Stomach (tissue), 4 donors: Measurements from ENCODE around the gene PRSS38.

Source experiments
- EP300 ChIP-seq: sonication (generic); formaldehyde crosslinking; IDR thresholded peaks from one replicate; pipeline ENCODE4 v1.6.1; 2017; ENCODE audit warnings: antibody characterized with exemption
- POLR2A ChIP-seq, 4 donors: fragments of 450-650 bp; IDR thresholded peaks; one replicate each; pipeline ENCODE4 v1.6.1; 2016; ENCODE audit warnings: antibody characterized with exemption in 4 of 4, control low read depth in 2 of 4, mild to moderate bottlenecking in 1 of 4, moderate library complexity in 1 of 4
- POLR2AphosphoS5 ChIP-seq, 3 donors: sonication (generic); formaldehyde crosslinking; IDR thresholded peaks; one replicate each; pipeline ENCODE4 v1.6.1; 2016; ENCODE audit warnings: antibody characterized with exemption in 3 of 3
- TF ChIP-seq, protein P1 (sequence below), 7 experiments: fragments of 450-650 bp in 4 of 7; fragments of 200-600 bp in 3 of 7; sonication (generic) in 3 of 7; IDR thresholded peaks; one replicate each; pipeline ENCODE4 v1.5.1; 2016 to 2019; ENCODE audit warnings: antibody characterized with exemption in 7 of 7, control low read depth in 2 of 7, mild to moderate bottlenecking in 1 of 7

DNA sequence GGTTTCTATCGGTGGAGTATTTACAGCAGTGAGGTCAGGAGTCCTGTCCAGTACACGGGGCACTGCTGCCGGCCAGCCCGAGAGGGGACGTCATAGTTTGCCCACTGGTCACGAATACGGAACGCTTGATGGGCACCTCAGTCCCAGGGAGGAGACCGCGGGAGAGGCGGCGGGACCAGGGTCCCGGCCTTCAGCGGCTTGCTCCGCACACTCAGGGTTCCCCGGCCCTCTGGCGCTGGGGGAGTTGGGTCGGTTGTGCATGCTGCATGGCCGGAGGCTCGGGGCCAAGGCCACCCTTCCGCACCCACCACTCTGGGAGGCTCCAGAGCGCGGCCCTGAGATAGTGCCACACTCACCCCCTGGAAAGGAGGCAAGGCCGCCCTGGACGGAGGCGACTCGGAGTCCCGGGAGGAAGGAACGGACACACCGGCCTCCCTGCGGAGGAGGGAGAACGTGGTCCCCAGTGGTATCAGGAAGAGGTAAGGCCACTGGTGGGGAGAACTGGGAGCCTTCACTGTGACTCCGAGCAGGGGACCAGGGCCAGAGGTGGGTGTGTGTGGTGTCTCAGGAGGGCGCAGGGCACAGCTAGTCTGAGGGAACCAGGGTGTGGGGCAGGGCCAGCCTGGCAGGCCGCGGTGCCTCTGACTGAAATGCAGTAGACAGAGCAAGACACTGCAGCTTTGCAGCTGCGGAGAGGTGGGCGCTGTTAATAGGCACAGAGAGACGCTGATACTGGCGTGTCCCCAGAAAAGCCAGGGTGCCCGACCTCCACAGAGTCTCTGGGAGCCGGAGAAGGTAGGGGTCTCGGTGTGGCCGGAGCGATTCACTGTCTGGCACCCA lies 28.6 kb upstream of the PRSS38 start:
- TF ChIP-seq, protein P1, sequence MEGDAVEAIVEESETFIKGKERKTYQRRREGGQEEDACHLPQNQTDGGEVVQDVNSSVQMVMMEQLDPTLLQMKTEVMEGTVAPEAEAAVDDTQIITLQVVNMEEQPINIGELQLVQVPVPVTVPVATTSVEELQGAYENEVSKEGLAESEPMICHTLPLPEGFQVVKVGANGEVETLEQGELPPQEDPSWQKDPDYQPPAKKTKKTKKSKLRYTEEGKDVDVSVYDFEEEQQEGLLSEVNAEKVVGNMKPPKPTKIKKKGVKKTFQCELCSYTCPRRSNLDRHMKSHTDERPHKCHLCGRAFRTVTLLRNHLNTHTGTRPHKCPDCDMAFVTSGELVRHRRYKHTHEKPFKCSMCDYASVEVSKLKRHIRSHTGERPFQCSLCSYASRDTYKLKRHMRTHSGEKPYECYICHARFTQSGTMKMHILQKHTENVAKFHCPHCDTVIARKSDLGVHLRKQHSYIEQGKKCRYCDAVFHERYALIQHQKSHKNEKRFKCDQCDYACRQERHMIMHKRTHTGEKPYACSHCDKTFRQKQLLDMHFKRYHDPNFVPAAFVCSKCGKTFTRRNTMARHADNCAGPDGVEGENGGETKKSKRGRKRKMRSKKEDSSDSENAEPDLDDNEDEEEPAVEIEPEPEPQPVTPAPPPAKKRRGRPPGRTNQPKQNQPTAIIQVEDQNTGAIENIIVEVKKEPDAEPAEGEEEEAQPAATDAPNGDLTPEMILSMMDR (IDR thresholded peaks at IDR 0.05) = no peak
- TF ChIP-seq EP300 (no peak), POLR2AphosphoS5 (IDR thresholded peaks at IDR 0.05) (no peak), POLR2A (IDR thresholded peaks at IDR 0.05) (no peak)
